ENCODE results near the gene PID1.

Gene PID1

GRCh38 chr2:229205704-229206103, 65.4 kb downstream of the PID1 start:
- TF ChIP-seq, protein P1, sequence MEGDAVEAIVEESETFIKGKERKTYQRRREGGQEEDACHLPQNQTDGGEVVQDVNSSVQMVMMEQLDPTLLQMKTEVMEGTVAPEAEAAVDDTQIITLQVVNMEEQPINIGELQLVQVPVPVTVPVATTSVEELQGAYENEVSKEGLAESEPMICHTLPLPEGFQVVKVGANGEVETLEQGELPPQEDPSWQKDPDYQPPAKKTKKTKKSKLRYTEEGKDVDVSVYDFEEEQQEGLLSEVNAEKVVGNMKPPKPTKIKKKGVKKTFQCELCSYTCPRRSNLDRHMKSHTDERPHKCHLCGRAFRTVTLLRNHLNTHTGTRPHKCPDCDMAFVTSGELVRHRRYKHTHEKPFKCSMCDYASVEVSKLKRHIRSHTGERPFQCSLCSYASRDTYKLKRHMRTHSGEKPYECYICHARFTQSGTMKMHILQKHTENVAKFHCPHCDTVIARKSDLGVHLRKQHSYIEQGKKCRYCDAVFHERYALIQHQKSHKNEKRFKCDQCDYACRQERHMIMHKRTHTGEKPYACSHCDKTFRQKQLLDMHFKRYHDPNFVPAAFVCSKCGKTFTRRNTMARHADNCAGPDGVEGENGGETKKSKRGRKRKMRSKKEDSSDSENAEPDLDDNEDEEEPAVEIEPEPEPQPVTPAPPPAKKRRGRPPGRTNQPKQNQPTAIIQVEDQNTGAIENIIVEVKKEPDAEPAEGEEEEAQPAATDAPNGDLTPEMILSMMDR (IDR thresholded peaks at IDR 0.05; ENCODE audit: insufficient read depth, low read depth, low read length, missing control alignments), result no peak
- DNase-seq (ENCODE audit: low read depth), result no peak
- H3K4me3 ChIP-seq (ENCODE audit: low read length), result no peak overlapping the region

- TF ChIP-seq, protein P1 (IDR thresholded peaks at IDR 0.05; ENCODE audit: insufficient read depth, low read depth, low read length, missing control alignments), result no peak
- no peak for DNase-seq (ENCODE audit: low read depth)
- no peak overlapping the region for H3K4me3 ChIP-seq (ENCODE audit: low read length)
These were observed 68.4 kb downstream of the PID1 start for GRCh38 chr2:229202646-229203045.

DNA sequence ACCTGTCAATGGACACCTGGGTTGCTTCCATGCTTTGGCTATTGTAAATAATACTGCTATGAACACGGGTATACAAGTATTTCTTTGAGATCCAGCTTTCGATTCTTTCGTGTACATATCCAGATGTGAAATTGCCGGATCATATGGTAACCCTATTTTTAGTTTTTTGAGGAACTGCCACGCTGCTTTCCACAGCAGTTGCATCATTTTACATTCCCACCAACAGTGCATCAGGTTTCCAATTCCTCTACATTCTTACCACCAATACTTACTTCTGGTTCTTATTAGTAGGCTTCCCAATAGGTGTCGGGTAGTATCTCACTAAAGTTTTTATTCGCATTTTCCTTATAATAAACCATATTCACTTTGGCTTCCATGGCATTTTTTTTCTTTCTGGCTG, 69.6 kb downstream of the PID1 start:
- DNase-seq (ENCODE audit: low read depth), result no peak
- TF ChIP-seq, protein P1 (IDR thresholded peaks at IDR 0.05; ENCODE audit: insufficient read depth, low read depth, low read length, missing control alignments), result no peak

GRCh38 chr2:229199267-229199666, 71.8 kb downstream of the PID1 start:
- TF ChIP-seq, protein P1 (IDR thresholded peaks at IDR 0.05; ENCODE audit: insufficient read depth, low read depth, low read length, missing control alignments), result no peak
- no peak for DNase-seq (ENCODE audit: low read depth)
- no peak overlapping the region for H3K4me3 ChIP-seq (ENCODE audit: low read length)

More for the DNA sequence above, 69.6 kb downstream of the PID1 start:
- H3K4me3 ChIP-seq (ENCODE audit: low read length), result no peak overlapping the region

GRCh38 chr2:229196448-229196847, 74.6 kb downstream of the PID1 start:
- H3K4me3 ChIP-seq (ENCODE audit: low read length), result no peak overlapping the region
- DNase-seq (ENCODE audit: low read depth), result no peak
- TF ChIP-seq, protein P1 (IDR thresholded peaks at IDR 0.05; ENCODE audit: insufficient read depth, low read depth, low read length, missing control alignments), result no peak

DNA sequence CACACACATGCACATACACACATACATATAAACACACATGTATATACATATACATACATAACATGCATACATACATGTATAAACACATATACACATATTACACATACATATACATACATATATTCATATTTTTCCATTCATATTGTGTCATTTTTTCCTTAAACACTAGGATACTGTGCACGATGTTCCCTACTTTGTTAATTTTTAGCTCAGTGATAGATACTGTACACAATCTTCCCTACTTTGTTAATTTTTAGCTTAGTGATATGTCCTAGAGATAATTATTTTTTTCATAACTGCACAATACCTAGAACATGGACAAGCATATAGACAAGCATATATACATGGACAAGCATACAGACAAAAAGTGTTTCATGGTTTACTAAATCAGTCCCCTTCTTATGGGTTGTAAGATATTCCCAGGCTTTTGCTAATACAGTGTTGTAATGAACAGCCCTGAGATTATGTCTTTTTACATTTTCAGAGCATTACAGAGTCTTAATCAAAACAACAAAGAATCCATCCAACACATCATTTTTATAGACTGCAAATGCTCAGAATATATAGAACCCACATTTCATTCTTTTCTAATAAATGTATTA, 75.6 kb downstream of the PID1 start:
- no peak for DNase-seq (ENCODE audit: low read depth)
- TF ChIP-seq, protein P1 (IDR thresholded peaks at IDR 0.05; ENCODE audit: insufficient read depth, low read depth, low read length, missing control alignments), result no peak
- H3K4me3 ChIP-seq (ENCODE audit: low read length), result no peak overlapping the region

GRCh38 chr2:229193281-229193680, 77.8 kb downstream of the PID1 start:
- TF ChIP-seq, protein P1 (IDR thresholded peaks at IDR 0.05; ENCODE audit: insufficient read depth, low read depth, low read length, missing control alignments), result no peak
- no peak for DNase-seq (ENCODE audit: low read depth)
- H3K4me3 ChIP-seq (ENCODE audit: low read length), result no peak overlapping the region
